Activated CD8-positive, alpha-beta memory T cell treated with anti-CD3 and anti-CD28 coated beads for 36 hours (primary cell): ENCODE data around the gene HDGFL2. TPM values are rescaled to one million over a fixed set of nuclear protein-coding genes. Genes with fewer than 3 reads are reported as not detected.

Experiments
- CTCF ChIA-PET: fragments of 350-600 bp; sonication (Branson Sonifier 250); formaldehyde crosslinking; loops from one replicate; lab custom pipeline; 2021; ENCODE audit warnings: antibody characterized with exemption; lab: Charles Lee
- POLR2A ChIA-PET: fragments of 350-600 bp; sonication (Branson Sonifier 250); formaldehyde crosslinking; loops from one replicate; lab custom pipeline; 2021; ENCODE audit warnings: antibody characterized with exemption; lab: Charles Lee
- total RNA-seq, 2 experiments: library from RNA; stranded (reverse); gene quantifications; one replicate each; pipeline ENCODE4 v1.2.3, GENCODE V29; 2021

HDGFL2 gene
- total RNA-seq, 2 experiments from 2014 or later = 45.8 to 47.0 TPM

DNA sequence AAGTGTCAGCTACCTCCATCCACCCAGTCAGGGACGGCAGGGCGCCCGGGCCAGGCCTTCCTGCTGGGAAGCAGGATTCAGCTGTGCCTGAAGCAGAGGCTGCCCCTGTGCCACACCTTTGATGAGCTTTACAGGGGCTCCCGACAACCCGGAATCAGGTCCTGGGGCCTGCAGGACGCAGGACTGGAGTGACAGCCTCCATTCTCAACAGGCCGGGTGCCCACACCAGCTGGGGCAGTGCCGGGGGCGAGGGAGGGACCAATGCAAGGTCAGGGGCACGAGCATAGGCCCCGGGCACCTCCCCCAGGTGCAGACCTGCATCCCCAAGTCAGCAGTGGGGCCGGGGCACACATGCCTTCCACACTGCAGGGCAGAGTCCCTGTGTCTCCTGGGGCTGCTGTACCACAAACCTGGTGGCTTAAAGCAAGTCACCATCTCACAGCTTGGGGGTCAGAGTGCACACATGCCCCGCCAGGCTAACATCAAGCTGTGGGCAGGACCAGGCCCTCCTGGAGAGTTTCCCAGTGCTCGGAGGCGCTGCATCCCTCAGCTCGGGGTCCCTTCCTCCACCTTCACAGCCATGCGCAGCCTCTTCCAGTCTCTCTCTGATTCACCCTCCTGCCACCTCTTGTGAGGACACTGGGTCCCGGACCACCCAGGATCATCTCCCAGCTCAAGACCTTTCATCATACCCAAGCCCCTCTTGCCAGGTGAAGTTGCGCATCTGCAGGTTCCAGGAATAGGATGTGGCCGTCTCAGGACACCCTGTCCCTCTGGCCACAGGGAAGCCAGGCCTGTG lies 27.9 kb upstream of the HDGFL2 start:
- ChIA-PET POLR2A (interaction anchor here (0.5 kb wide), 1 partner anchor 14 kb away, joined by 3 read pairs; no protein-coding TSS in a partner anchor), CTCF (interaction anchor here (0.6 kb wide), 1 partner anchor 8 kb away, joined by 3 read pairs; no protein-coding TSS in a partner anchor)

DNA sequence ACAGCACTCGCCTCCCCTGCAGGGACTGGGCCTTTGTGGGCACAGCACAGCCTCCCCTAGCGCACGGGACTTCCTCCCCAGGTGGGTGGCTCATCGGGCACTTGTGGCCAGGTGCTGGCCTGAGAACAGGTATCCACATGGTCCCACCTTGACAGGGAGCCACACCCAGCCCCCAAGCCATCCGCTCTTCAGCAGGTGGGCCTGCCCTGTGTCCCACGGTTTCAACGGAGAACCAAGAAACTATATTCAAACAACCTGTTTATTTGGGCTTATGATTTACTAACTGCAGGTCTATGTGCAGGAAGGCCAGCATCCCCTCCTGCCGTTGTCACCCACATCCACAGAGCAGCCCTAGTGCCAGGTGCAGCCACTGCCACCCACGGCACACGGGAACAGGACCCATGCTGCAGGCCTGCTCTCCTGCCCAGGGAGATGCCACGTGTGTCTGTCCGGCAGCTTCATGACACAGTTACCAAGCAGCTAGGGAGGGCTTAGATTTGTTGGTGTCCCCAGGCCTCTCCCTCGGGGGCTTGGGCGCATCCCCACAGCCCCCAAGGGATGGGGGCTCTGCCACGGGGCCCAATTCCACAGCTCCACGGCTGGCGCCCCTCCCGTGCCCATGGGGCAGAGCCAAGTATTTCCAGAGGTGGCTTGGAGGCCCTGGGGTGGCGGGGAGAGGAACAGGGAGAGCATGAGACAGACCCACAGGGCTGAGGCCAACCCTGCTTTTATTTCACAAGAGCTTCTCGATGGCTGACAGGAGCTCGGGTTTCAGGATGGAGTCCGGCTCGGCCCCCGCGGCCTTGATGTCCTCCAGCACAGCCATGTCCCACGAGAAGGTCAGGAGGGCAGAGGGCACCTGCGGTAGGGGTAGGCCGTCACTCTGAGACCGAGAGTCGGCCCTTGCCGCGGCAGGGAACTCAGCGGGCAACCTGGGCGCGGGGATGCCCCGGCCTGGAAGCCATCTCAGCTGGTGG lies 27.0 kb upstream of the HDGFL2 start:
- CTCF ChIA-PET = no interaction called here
- POLR2A ChIA-PET = no interaction called here

DNA sequence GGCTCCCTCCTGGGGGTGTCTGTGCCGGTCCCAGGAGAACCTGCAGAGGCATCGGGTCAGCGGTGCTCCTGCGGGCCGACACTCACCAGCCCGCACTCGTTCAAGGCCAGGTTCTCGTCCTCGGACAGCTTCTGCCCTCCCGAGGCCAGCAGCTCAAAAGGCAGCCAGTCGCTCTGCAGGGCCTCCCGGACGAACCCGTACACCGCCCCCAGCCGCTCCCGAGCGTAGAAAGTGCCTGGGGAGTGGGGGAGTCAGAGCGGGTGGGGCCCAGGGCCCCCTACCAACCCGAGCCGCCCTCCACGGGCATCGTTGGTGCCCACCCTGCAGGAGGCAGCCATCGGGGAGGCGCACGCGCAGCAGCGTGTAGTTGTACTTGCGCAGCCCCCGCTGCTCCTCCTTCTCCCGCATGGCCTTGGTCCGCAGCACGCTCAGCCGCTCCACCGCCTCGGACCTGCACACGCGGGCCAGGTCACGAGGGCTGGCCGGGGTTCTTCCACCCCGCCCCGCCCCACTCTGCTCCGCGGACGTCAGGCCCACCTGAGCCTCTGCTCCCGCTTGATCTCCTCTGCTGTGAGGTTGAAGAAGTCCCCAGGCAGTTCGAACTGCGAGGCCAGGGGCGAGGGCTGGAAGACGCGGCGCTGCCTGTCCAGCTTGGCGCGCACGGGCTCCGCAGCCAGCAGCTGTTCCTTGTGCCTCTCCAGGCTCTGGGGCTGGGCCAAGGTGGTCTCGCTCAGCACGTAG lies 26.0 kb upstream of the HDGFL2 start:
- ChIA-PET POLR2A (no interaction called here), CTCF (no interaction called here)

DNA sequence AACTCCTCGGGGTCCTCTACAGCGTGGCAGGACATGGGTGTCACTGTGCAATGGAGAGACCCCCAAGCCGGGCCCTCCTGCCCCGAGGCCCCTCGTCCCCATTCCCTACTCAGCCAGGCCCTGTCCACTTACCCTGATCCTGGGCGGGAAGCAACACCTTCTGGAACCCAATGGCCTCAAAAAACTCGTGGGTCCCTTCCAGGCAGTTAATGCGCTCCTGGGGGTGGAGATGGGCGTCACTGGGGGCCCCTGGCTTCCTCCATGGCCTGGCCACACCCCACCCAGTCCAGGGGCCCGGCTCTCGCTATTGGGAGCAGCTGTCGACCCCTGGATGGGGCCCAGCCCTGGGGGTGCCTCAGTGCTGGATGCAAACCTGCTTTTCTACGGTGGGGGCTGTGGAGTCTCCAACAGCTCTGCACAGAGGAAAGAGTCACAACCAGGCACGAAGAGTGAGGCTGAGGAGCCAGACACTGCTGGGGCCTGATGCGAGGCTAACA lies 25.3 kb upstream of the HDGFL2 start:
- ChIA-PET POLR2A (no interaction called here), CTCF (no interaction called here)

DNA sequence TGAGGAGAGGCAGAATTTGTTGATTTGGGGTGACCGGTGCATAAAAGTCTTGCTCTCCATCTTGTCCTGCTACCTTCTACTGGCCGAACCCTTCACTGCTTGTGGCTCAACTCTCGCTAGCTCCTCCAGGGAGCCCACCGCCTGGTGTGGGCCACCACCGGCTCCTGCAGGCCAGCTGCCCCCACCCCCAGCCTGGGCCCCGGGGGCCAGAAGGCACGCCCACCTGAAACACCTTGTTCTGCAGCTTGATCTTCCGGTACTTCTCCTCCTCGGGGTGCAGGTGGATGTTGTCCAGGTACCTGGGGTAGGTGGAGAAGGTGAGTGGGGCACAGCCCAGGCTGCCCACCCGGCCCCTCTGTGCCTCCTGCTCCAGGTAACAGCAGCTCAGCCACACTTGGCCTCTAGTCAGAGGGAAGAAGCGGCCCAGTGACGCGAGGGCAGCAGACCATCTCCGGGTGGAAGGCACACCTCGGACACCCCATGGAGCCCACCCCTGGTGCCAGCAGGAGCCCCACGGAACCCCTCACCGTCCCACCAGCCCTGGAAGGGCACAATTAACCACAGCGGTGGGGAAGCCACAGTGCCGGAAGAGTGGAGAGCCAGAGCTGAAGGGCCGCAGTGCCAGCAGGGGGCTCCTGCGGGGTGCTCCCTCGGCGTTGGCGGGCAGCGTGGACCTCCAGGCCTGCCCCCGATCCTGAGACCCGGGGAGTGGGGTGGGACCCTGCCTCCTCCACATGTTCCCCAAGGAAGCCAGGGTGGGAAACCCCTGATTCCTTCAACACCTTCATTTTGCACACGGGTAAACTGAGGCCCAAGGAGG lies 24.6 kb upstream of the HDGFL2 start:
- CTCF ChIA-PET = no interaction called here
- POLR2A ChIA-PET = no interaction called here

DNA sequence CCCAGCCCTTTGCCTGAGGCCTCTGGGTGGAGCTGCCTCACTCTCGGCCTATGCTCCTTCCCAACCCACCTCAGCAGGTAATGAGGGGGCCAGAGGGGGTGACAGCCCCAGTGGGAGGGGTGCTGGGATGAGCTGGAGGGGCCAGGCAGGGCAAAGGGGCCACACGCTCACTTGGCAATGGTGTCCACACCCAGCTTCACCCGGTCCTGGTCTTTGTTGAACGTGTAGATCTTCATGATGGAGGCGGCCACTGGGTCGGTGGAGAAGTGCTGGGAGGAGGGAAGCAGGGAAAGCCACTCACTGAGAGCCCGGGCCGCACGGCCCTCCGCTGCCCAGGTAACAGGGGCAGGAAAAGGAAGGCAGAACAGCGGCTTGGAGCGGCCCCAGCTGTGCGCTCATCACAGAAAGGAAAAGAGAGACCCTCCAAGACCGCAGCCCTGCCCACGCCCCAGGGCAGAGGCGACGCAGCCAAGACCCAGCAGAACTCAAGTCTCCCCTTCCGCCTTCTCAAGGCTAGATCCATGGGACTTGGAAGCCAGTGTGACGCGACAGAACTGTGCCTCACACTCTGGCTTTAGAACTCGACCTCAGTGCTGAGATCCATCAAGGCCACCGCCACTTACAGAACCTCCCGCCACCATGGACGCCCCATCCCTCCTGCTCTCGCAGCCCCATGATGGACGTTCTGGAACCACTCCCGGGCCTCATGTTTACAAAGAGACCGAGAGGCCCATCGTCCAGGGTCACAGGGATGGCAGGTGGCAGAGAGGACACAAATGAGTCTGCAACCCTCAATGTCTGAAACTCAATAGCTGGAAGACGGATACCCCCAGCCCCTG lies 23.7 kb upstream of the HDGFL2 start:
- ChIA-PET POLR2A (no interaction called here), CTCF (interaction anchor here (0.6 kb wide), 1 partner anchor 104 kb away, joined by 3 read pairs; no protein-coding TSS in a partner anchor)

DNA sequence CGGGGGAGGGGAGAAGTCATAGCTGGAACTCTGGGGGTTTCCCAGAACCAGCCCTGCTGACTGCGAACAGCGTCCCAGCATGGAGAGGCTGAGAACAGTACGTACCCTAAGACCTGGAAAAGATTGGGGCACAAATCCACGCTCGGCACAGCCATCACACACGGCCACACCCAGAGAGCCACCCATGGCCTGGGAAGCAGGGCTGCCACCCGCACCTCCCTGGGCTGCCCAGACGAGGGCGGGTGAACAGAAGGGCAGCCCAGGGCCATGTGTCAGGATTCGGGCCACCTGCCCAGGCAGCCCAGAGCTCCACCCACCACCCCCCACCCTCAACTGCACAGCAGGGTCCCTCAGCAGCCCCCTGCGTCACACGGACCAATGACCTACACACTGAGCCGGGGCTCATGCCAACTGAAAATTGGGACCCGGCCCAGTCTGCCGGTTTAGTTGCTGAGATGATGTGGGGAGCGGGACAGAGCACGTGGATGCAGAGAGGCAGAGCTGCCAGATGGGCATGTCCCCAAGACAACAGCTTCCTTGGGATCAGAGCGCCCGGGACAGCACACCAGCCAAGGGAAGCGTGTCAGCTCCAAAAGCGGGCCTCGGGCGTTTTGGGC lies 23.0 kb upstream of the HDGFL2 start:
- ChIA-PET CTCF (interaction anchor here (0.6 kb wide), 1 partner anchor 105 kb away, joined by 3 read pairs; no protein-coding TSS in a partner anchor), POLR2A (no interaction called here)

DNA sequence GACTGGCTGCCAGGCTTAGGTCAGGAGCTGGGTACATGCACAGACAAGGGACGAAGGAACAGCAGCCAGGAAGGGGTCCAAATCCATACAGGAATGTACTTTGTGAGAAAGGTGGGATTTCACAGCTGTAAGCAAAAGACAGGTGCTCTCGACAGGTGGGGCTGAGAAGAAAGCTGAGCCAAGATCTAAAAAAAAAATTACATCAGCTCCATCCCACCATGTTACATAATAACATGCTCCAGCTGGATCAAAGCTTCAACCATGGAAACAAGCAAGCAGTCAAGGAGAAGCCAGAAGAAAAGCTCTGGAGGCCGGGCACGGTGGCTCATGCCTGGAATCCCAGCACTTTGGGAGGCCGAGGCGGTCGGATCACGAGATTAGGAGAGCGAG lies 22.5 kb upstream of the HDGFL2 start:
- ChIA-PET POLR2A (no interaction called here), CTCF (interaction anchor here (0.6 kb wide), 3 partner anchors 39 to 232 kb away, joined by 3 to 4 read pairs (median 3); no protein-coding TSS in a partner anchor)

DNA sequence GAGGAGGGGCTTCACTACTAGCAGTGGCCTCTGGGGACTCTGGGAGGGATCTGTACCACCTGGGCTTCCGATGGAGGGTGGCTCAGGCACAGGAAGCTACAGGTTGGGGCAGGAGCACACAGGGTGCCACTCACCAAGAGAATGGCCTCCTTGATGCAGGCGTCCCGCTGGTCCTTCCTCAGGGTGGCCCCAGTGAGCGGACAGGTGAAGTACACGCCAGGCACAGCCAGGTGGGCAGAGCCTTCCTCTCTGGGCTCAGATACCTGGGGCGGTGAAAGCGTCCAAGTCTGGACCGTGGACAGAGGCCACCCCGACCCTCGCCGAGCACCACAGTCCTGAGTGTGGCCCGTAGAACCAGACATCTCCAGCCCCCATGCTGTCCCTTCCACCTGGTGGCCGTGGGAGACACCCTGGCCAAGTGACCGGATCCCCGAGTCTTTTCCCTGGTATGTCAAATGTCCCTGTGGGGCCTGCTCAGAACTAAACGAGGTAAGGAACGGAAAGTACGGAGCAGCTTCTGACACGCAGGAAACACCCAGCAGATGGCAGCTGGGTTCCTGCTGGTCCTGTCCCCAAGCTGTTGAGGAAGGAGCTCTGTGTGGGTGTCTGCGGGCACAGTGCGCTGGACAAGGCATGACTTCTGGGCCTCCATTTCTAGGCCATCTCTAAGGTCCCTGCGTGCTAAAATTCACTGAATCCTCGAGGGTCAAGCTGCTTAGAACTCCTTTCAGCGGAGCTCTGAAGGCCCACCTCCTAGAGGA lies 19.7 kb upstream of the HDGFL2 start:
- POLR2A ChIA-PET = interaction anchor here (0.6 kb wide), 1 partner anchor 88 kb away, joined by 3 read pairs; no protein-coding TSS in a partner anchor
- CTCF ChIA-PET = interaction anchor here (0.8 kb wide), 1 partner anchor 9 kb away, joined by 3 read pairs; no protein-coding TSS in a partner anchor

DNA sequence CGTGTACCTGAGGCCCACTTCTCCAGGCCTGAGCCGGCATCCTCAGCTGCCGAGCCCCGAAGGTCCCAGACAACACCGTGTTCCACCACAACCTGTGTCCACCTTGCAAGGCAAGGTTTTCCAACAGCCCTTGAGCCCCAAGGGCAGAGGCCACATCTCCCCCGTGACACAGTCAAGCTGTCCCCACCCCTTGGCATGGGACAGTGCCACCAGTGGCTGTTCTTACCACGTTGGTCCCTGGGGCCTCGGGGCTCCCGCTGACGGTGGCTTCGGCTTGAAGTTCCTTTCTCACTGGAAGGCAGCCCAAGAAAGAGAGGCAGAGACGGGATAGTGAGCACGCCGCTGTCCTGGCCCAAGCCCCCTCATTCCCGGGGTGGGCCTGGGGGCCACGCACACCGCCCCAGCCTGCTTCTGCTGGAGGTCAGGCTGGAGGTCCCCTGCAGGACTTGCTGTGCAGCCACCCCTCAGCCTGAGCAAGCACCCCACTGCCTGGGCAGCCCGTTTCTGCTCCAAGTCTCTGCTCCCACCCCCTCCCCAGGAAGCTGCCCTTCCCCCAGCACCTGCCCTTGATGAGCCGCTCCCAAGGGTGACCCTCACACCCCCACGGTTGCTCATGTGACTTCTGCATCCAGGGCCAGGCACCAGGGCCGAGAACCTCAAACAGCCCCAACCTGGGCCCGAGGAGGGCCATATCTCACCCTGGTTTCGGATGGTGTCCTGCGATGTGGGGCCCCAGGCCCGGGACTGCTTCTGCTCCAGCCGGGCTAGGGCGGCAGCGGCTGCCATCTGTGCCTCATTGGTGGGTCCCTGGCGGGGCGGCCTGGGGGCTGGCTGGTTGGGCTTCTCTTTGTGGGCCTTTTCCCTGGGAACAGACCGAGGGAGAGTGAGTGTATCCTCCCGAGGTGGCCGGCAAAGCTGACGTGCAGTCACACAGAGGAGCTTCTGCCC lies 18.6 kb upstream of the HDGFL2 start:
- ChIA-PET CTCF (no interaction called here), POLR2A (interaction anchor here (0.6 kb wide), 2 partner anchors 46 to 89 kb away, joined by 3 read pairs; no protein-coding TSS in a partner anchor)

DNA sequence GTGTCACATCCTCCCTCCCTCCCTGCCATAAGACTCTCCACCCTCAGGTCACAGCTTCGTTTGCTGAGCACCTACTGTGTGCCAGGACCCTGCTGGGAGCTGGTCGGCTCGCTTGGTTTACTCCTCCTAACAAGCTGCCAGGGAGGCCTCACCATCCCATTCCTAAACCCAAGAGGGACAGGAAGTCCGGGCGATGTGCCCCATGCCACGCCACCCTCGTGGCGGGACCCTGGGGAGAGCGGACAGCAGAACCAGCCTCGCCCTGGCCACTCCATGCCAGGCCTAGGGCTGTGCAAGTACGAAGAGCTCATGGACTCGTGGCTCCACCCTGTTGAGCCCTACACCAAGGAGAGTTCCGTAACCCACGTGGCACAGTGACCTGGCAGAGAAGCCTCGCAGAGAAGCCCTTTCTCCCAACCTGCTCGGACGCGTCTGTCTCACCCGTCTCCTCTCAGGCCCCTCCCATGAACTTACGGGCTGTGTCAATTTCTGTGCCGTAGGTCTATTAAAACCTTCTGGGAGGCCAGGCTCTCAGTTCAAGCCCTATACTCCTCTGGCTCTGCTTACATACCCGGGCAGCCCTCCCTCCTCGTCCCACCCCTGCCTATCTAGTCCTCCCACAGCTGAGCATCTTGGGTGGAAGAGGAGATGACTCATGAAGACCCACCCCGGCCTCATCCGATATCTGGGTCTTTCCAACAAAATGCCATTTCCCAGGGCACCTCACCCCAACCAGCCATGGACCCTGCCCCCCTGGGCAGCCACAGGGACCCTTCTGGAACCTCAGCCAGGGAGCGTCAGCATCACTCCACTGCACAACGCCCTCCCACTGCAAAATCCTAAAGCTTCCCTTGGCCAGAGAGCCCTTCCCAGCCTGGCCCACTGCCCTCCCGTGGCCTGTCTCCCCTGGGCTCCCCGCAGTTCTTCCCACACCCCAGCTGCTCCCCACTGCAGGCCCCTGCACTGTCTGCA lies 17.1 kb upstream of the HDGFL2 start:
- ChIA-PET CTCF (no interaction called here), POLR2A (interaction anchor here (0.5 kb wide), 1 partner anchor 16 kb away, joined by 3 read pairs; no protein-coding TSS in a partner anchor)

DNA sequence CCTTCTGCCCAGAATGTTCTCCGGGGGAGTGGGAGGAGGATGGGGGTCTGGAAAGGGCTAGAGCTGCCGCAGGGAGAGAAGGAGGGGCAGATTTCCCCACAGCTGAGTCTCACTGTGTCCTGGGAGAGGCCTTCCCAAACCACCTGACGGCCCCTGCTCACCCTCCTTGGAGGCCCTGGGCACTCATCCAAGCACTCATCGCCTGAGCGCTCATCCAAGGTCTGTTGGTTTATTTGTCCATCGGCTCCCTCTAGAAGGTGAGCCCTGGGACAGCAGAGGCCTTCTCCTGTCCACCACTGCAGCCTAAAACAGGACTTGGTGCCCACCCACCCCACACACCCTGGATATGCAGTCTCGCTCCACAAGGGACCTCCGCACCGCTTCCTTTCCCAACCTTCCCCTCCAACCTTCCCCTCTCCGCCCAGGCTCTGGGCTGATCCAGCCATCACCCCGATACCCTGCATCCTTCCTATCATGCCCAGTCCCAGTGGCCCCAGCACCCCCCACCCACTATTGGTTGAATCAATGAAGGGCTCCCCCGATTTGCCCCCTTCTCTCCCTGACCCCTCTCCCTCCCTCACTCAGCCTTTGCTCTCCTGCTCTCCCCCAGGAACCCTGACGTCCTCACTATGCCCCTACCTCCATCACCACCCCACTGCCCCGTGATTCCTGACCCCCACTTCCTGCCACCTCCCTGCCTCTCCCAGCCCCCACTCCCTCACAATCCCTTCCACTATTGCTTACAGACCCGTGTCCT lies 16.2 kb upstream of the HDGFL2 start:
- ChIA-PET CTCF (no interaction called here), POLR2A (interaction anchor here (2.0 kb wide), 1 partner anchor 16 kb away, joined by 8 read pairs; the partner anchor contains the start of gene HDGFL2)

DNA sequence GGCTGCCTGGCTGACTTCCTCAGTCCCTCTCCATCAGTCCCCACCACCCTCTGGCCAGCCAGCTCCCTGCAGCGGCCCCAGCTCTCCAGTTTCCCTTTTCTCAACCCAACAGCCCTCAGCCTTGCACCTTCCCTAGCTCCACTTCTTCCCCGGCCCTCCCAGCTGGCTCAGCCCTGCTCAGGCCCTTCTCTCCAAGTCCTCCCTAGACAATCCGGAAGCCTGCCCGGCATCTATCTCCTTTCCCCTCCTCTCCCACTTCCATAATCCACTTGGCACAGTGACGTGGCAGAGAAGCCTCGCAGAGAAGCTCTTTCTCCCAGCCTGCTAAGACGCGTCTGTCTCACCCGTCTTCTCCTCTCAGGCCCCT lies 15.6 kb upstream of the HDGFL2 start:
- ChIA-PET CTCF (no interaction called here), POLR2A (interaction anchor here (2.0 kb wide), 1 partner anchor 15 kb away, joined by 8 read pairs; the partner anchor contains the start of gene HDGFL2)
